HS-5 (cell line): ENCODE results near the gene FOXD1.
"Not testable (repeated sequence)": the region's sequence is repeated elsewhere in the genome, so short reads cannot be mapped to it uniquely, and the experiment has no call there.

ENCODE experiments used
- DNase-seq: peaks from one replicate; pipeline ENCODE4 v3.0.0-alpha.2; 2012; ENCODE audit warnings: low read depth

The FOXD1 gene

DNA sequence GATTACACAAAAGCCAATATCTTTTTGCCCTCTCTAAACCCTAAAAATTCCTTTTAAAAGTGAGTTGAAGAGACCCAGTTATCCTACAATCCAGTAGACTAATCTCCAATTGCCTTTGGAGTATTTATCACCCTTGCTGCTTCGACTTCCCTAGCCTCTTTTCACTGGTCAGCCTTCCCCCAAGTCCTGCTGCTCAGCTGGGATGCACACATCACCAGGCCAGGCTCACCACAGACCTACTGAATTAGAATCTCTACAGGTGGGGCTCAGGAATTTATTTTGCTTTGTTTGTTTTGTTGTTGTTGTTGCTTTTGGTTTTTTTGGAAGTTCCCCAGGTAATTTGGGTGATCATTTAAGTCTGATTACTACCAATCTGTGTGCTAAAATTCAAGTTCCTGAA is 11.6 kb upstream of the FOXD1 start:
- DNase-seq: no peak

DNA sequence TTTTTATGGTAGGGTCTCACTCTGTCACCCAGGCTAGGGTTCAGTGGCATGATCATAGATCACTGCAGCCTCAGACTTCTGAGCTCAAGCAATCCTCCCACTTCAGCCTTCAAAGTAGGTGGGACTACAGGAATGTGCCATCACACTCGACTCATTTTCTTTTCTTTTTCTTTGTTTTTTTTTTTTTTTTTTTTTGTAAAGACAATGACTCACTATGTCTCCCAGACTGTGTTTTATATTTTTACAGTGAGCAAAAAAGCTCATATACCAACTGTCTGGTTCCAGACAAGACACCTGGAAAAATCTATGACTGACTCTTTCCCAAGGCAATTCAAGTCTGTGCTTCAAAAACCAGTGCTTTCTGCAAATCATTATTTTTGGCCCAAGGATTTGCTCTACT is 10.8 kb upstream of the FOXD1 start:
- DNase-seq: no peak

DNA sequence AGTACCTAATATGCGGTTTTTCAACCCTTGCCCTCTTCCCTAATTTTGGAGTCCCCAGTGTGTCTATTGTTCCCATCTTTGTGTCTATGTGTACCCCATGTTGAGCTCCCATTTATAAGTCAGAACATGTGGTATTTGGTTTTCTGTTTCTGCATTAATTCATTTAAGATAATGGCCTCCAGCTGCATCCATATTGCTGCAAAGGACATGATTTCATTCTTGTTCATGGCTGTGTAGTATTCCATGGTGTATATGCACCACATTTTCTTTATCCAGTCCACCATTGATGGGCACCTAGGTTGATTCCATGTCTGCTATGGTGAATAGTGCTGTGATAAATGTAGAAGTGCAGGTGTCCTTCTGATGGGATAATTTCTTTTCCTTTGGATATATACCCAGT is 7.9 kb upstream of the FOXD1 start:
- DNase-seq: not testable (repeated sequence)

DNA sequence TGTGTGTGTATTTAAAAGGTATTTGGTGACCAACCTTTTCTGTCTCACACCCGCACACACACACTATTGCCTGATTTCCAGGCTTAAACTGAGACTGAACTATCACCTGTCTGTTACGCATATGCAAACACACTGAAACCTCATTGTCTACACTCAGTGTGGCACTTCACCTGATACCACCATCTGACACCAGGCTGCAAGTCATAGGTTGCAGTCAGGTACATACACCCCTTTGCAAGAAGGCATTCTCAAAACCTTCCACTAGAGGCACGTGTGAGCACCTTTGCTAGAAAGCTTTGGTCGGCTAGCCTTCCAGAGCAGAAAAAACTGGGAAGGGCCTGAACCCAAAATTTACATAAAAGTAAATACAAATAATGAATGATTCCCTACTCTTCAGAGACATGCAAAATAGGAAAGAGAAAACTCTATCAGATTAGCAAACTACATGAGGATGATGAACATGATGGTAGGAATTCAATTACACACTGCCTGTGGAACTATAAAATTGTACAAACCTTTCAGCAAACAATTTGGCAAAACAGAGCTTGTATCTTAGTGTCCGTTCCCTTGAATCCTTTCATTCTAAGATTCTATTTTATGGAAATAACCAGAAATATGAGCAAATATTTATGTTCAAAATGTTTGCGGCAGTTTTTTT is 5.9 kb upstream of the FOXD1 start:
- DNase-seq: no peak

DNA sequence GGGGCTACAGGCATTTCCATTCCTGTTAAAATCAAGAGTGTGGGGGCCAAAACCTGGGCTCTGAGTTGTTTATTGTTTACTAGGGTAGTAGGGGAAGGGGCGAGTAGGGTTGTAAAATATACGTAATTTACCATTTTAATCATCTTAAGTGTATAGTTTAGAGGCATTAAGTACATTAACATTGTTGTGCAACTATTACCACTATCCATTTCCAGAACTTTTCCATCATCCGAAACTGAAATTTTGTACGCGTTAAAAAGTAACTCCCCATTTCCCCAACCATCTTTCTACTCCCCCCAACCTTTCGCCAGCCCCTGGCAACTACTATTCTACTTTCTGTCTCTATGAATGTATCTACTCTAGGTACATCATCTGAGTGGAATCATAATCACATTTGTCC is 3.6 kb upstream of the FOXD1 start:
- DNase-seq: no peak

DNA sequence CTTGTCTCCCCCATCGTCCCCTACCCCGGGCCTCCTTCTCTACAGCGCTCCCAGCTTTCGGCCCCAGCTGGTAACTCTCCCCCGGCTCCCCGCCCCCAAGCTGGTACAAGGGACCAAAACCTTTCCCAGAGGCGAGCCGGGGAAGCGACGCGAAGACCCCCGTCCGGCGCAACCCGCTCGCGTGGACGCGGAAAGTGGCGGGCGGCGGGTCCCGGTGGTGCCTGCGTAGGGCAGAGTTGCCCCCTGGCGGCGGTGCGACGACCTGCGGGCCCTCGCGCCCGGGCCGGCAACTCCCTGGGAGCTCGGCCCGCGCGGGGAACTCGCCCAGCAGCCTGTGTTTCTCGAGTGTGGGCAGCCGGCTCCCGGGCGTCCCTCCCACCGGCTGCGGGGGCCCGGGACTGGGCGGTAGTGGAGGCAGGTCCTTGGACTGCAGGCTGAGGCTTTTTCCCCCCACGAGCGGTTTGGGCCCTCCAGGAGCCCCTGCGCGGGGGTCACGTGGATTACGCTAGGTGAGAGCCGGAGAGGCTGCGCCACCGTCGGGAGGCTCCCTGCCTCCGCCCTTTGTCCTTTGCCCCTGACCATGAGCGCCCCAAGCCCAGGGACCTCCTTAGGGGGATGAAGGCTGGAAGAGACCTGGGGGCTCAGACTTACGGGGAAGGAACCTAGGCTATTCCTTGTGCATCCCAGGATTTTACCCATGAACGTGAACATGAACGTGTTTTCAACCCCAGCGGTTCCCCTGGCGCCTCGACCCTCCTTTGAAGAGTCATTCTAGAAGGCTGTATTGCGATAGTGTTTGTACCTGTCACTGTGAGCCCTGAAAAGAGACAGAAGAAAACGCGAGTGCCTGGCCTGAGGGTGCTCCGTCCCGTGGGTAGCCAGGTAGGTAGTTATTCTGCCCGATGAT is 2.9 kb upstream of the FOXD1 start:
- no peak for DNase-seq

DNA sequence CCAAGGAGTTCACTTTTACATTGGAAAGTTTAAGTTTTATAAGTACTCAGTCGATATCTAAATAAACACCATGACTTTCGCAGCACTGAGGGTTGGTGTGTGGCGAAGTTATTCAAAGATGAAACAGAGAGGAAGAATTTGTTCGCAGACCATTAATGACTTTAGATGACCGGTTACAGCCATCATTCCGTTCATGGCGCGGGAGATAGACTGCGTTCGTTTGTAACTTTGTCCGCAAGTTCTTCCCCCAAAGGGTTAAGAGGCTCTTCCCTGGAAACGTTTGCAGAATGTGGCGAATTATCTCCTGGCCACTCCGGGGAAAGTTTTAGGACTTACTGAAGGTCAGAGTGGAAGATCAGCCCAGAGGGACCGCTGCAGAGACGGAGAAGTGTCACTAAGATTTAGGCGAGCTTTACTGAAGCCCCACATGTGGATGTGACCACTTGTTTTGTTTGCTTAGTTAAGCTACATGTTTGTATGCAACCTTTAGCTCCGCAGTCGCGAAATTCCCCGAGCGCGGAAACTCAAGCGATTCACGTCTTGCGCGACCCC is 2.2 kb upstream of the FOXD1 start:
- no peak for DNase-seq

DNA sequence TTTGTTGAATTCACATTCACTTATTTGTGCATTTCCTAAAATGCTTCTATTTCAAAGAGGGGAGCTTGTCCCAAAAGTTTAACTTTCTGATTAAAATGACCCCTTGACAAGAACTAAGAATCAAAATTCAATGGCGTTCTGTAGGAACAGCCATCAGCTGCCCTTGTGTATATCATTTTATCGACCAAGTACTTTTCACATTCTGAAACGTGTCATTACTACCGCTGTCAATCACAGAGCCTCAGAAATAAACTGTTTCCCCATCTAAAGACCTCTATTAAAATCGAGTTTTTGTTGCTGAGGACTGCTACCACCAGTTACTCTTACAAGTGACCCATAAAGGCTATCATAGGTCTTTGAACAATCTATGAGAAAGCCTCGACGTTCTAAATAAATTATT is 1.6 kb upstream of the FOXD1 start:
- no peak for DNase-seq

DNA sequence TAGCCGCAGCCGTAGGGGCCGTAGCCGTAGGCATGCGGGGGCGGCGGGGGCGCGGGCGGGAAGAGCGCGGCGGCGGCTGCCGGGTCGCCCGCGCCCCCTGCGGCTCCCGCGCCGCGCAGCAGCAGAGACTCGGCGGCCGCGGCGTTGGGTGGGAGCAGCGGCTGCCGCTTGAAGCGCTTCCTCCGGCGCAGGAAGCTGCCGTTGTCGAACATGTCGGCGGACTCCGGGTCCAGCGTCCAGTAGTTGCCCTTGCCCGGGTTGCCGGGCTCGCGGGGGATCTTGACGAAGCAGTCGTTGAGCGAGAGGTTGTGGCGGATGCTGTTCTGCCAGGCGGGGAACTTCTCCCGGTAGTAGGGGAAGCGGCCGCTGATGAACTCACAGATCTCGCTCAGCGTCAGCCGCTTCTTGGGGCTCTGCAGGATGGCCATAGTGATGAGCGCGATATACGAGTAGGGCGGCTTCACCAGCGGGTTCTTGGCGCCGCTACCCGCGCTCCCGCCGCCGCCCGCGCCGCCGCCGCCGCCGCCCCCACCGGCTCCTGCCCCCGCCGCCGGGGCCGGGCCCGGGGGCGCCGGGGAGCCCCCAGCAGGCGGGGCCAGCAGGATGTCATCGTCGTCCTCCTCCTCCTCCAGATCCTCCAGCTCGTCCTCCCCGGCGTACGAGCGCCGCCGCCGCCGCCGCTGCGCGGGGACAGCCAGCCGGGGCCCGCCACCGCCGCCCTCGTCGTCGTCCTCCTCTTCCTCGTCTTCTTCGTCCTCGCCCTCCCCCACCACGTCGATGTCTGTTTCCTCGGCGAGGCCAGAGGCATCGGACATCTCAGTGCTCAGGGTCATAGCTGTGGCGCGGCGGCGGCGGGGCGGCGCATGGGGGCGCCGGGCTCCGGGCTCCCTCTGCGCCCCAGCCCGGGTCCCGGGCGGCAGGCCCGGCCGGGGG is 781 bp downstream of the FOXD1 start:
- DNase-seq: no peak

DNA sequence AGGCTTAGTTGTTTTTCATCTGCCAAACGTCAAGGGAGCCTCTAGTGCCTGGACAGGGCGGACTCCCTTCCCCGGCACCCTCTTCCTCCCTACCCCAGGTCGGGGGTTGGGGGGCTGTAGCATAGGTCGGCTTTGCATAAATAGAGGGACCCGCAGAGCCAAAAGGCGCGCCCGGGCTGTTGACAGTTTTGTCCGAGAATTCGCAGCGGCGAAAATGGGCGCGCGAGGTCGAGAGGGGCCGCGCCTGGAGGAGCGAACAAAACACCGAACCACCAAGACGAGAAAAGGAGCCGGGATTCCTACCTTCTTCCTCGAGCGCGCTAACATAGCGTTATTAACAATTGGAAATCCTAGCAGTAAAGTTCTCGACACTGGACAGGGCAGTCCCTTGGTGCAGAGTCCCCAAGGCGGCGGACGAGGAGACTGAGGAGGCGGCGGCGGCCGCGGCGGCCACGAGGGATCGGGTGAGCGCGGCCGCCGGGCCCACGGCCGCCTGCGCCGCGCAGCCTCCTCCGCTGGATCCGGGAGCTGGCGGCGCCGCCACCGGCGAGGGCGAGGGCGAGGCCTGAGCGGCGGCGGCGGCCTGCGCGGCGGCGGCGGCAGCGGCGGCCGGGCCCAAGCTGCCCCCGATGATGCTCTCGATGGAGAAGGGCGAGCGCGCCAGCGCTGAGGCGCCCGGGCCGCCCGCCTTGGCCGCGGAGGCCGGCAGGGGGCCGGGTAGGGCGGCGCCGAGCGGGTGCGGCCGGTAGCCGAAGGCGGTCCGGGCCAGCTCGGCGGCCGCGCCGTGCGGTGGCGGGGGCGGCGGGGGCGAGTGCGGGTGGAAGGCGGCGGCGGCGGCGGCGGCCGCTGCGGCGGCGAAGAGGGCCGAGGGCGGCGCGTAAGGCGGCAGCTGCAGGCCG is 1.7 kb downstream of the FOXD1 start:
- no peak for DNase-seq

DNA sequence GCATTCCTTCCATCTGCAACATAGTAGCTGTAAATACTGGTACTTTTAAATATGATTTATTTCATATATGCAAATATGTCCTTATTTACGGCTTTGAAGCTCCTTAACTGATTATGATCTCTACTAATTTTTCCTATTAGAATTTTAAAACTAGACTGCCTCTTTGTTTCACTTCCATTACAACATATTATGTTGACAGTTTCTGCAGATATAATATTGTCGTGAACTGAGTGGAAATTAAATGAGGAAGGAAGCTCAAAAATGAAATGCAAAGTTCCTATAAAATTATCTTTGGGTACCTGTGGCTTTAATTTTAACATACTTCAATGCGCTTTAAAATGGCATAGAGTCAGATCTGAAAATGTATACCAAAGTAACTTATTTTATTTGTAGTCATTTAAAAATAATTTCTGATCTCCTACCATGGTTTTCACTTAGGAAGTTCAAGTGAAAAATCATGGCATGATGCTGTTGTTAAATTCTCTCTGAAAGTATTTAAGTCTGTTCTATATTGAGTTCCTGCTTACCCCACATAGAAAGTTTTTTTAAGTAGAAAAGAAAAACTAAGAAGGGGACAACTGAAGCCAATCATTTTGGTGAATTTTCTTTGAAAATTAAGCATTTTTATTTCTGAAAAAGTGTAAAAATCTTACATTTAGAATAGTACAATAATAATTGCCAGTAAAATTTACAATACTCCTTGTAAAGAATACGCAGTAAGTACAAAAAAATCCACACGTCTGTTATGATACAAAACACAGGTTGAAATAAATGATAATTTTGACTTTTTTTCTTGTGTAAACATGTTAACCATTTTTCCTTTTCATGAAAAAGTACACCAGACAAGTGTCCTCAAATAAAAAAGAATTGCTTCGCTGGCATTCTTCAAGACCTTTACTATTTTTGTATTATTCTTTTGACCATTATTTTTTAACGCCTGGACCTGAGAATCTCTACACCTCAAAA is 2.6 kb downstream of the FOXD1 start:
- DNase-seq: no peak

DNA sequence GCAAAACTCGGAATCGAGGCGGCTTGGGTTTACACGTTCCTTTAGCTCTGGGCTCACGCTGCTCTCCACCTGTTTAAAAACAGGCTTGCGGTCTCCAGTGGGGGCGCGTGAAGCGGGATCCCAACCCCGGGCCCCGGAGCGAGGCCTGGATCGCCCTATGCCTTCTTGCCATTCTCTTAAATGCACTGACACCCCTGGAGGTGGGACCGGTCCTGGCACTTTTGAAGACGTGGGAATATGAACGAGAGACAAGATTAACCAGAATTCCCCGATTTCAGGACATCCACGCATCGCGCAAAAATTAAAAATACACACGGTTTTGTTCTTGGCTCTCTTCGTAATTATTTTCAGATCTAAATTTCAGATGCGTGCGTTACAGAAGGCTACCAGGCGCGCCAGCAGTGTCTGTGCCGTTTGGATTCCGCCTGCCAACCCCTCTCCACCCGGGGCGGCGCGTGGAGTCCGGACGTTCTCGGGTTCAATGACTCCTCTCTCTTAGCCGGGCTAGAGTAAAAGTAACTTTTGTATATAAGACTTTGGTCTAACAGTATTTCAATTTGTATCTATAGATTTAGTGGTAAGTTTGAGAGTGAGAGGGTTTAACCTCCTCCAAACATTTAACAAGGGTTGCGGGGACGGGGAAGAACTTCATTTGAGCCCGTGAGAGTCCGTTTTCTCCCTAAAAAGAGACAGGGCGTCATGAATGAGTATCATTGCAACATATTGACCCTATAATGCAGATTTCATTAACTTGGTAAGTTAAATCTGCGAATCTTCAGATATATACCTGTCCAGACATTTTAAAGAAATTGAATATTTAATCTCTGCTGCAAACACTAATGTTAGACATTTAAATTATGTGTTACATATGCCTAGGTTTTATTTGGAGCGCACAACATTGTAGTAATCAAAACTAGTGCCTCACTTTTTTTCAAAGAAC is 3.8 kb downstream of the FOXD1 start:
- no peak for DNase-seq

DNA sequence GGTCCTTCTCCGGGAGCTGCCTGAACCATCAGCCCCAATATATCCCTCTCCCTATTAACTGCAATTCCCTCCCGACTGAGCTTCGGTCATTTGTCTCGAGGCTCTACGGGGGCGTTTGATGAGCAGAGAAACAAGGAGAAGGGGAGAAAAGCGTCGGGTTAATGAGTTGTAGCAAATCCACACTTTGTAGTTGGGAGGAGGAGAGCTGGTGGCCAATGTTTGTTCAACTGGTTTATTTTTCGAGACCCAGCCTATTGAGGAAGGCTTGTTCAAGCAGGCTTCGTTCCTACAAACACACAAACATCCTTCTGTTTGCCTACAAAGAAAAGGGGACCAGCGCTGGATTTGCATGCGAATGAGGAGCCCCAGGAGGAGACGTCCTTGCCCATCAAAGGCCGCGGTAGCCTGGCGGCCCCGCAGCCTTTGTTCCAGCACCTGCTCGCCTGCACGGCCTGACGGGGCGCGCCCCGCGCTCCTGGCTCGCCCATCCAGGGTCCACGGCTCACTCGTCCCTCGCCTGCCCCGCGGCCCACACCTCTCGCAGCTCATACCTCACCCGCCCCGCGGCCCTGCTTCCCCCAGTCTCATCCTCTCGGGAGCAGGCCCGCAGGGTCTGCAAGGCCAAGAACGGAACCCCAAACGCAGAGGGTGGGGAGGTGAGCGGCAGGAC is 4.6 kb downstream of the FOXD1 start:
- no peak for DNase-seq

DNA sequence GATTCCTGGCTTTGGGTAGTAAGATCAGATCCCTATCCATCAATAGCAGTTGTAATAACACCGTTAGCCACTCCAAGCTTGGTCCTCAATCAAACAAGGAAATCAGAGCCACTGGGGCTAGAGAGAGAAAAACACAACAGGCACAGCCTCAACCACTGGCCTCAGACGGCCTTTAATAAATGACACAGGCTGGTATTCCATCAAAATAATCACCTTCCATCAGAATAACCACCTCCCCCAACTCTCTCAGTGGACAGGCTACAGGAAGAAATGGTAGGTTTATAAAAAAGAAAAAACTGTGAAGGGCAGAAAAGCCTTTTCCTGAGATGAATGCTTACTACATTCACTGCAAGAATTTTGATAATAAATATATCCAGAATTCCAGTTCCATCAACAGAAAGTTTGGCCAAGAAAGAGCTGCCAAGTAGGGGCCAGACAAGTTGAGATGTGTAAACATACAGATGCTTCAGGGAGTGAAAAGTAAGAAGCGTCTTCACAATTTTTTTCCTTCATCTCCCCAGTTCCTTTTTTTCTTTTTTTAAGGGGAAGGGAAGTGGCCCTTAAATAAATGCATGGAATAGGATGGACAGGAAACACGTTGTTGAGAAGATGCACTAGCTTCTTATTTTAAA is 5.5 kb downstream of the FOXD1 start:
- DNase-seq: no peak

DNA sequence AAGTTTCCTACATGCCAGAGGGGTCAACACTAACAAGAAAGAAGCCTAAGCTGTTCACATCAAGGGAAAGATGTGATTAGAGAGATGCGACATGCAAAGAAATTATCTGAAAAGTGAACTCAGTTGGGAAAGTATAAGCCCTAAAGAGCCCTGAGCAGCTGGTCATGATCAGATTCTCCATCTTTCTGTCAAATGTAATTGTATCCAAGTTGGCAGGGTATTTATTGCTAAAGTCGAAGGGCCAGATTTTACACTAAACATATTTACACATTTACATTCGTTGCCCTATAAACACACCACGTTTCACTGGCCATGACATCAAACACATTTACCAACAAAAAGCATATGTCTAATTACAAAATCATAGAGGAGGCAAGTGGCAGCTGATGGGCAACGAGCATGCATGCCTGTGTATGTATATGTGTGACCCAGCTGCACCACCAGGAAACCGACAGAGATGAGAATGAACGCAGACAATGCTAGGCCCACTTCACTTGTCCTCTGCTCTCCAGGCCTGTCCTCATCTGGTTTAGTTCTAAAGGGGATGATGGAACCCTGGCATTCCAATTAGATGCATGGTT is 6.3 kb downstream of the FOXD1 start:
- DNase-seq: no peak

DNA sequence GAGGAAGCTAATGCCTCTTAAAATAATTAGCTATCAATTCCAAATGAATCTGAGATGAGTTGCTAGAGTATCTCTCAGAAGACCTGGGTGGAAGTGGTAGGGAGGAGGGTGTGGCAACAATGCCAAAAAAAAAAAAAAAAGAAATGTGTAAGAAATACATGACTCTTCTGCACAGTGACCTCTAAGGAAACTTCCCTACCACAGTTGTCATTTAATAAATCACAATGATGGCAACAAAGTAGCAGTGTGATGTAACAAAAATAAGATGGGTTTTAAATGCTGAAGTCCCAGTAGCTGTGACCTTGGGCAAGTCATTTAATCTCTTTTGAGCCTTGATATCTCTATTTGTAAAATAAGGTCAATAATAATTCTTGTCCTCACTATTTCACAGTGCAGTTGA is 7.2 kb downstream of the FOXD1 start:
- no peak for DNase-seq

DNA sequence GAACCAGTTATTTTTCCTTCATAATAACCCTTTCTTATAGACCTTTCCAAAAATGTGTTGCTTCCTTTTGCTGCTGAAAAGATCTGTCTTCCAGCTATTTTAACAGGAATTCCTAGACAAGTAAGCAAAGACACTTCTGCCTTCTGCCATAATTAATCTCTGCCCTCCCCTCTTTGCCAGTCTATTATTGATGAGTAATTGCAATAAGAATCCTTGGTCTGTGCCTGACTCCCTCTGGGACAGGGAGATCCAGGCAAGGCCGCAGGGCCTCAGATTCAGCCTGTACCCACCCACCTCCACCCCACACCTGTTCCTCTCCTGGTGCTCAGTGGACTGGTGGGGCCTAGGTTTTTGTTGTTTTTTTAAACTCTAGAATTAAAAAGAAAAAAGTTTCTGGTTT is 8.3 kb downstream of the FOXD1 start:
- no peak for DNase-seq
